NAMALWA (cell line): Measurements from ENCODE around the gene GALNTL6.
"Not testable (repeated sequence)": the region's sequence is repeated elsewhere in the genome, so short reads cannot be mapped to it uniquely, and the experiment has no call there.

Source experiments
- DNase-seq: peaks from one replicate; pipeline ENCODE4 v3.0.0-alpha.2; 2015; ENCODE audit warnings: low spot score

GALNTL6 gene

GRCh38 chr4:172393220-172393619 is 580.0 kb downstream of the GALNTL6 start:
- DNase-seq, result no peak

GRCh38 chr4:172404676-172405075 is 591.5 kb downstream of the GALNTL6 start:
- no peak for DNase-seq

GRCh38 chr4:172410363-172410762 is 597.2 kb downstream of the GALNTL6 start:
- no peak for DNase-seq

- DNase-seq, result no peak
These were observed 597.9 kb downstream of the GALNTL6 start for GRCh38 chr4:172411149-172411548.

- DNase-seq, result no peak
These were observed 599.8 kb downstream of the GALNTL6 start for GRCh38 chr4:172412851-172413580.

GRCh38 chr4:172428979-172429378 is 615.8 kb downstream of the GALNTL6 start:
- DNase-seq, result not testable (repeated sequence)

DNA sequence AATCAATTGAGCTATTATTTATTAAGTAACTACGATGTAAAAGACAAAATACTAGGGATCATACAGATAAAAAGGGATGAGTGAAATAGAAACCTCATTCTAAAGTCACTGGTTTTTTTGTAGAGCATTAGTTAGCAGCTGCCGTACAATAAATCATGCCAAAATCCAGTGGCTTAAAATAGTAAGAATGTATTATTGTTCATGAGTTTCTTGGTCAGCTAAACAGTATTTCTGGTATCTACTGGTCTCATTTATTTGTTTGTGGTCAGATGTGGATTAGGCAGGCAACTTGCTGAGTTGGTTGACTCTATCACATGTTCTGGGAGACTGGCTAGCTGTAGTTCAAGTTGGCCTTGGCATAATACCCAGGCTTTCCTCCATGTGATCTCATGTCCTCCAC is 667.3 kb downstream of the GALNTL6 start:
- no peak for DNase-seq

- DNase-seq, result no peak
These were observed 668.8 kb downstream of the GALNTL6 start for GRCh38 chr4:172481802-172482508.

GRCh38 chr4:172485007-172485406 is 671.8 kb downstream of the GALNTL6 start:
- DNase-seq, result no peak

DNA sequence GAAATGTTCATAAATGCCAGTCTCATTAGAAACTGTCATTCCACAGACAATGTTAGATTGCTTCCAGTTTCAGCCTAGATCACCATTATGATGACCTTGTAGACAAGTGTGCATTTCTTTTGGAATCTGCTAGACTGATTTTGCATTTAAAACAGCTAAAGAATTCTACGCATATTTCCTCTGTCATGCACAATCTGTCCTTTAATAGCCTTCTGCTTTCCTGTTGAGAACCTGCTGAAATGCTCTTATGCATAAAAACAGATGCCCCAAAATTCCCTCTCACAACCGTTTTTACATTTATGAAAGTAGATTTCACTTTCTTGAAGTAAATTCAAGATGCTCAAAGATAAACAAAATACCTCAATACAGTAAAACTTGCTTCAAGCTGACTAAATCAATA is 673.3 kb downstream of the GALNTL6 start:
- DNase-seq, result no peak

GRCh38 chr4:172489861-172490260 is 676.7 kb downstream of the GALNTL6 start:
- DNase-seq, result no peak

DNA sequence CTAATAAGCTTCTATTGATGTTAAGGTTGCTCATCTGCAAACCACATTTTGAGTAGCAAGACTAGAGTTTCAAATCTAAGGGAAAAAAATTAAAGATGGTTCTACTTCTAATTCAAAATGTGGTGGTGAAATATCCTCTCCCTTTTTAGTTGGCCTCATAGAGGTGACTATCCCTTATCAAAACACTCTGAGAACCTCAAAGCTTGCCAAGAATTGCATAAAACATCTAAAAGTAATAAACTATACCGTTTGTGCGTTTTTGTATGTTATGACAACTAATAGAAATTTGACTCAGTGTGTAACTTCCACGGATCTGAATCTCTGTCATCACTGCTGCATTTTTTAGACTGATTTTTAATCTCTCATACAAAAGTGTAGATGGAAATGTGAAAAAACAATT is 682.6 kb downstream of the GALNTL6 start:
- DNase-seq, result no peak

DNA sequence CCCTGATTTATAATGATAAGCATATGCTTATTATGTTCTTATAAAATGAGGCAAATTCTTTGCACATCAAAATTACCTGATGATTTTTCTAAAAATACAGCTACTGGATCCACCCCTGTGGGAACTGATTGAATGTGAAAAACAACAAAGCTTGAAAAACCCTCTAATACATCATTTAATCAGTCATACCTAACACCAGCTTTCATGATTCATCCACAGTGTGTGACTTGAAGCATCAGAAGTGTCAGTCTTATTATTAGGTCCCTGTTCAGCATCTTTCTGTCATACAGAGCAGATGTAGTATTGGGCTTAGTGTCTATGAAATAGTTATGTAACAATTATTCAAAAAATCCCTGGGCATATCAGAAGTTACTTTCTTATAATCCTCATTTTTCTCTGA is 684.1 kb downstream of the GALNTL6 start:
- no peak for DNase-seq

DNA sequence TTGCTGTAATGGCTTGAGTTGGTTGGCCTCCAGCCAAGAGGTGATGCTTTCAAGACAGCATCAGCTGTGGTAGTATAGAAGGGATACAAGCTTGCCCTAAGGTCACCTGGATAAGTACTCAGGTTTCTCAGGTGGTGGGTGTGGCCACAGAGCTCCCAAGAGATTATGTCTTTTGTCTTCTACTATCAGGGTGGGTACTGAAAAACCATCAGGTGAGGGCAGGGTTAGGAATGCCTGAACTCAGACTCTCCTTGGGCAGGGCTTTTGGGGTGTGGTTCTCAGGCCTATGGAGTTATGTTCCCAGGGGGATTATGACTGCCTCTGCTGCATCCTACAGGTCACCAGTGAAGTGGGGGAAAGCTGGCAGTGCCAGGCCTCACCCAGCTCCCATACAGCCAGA is 700.8 kb downstream of the GALNTL6 start:
- DNase-seq, result no peak

DNA sequence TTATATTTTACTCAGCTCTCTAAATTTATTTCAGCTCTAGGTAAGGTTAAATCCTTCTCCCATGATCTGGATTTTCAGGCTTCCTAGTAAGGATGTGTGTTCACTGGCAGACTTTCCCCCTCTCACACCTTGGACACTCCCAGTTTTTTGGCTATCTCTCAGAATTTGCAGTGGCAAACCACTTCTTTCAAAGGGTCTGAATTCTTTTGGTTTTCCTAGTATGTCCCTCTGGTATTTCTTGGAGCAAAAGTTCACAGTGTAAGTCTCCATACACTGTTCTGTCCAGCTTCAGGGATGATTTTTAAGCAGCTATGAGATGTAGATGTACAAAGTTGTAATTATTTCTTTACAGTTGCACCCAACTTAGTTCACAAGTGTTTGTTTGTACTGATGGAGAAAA is 701.6 kb downstream of the GALNTL6 start:
- DNase-seq, result no peak

GRCh38 chr4:172515266-172515879 is 702.2 kb downstream of the GALNTL6 start:
- no peak for DNase-seq

DNA sequence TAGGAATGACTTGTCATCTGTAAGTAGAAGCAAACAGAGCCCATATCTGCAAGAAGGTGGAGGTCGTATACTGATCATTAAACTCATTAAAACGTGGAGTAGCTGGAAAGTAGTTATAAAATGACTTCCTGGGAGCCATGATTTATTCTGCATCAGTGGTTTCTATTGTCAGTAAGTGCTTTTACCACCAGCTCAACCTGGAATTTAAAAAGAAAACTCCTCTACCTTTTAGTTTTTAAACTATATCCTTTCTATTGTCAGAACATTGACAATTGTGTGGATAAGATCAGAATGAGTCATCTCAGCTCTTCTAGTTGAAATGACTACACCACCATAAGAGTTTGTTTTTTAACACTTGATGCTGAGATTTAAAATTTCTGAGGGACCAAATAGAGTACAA is 704.2 kb downstream of the GALNTL6 start:
- no peak for DNase-seq

DNA sequence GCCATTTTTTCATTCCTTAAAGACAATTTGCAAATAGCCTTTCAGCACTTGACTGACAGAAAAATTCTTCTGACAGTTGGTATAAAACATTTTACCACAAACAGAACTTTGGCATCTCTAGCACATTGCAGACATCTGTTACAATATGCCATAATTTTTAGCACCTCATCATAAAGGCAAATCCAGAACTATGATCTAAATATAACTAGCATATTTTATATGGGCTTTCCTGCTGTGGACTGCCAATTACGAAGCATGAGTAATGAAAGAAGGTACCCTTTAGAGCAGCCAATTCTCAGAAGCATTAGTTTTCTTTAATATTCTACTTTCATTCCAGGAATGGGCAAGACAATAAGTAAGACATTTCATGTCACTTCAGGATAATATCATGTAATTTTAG is 708.0 kb downstream of the GALNTL6 start:
- no peak for DNase-seq

DNA sequence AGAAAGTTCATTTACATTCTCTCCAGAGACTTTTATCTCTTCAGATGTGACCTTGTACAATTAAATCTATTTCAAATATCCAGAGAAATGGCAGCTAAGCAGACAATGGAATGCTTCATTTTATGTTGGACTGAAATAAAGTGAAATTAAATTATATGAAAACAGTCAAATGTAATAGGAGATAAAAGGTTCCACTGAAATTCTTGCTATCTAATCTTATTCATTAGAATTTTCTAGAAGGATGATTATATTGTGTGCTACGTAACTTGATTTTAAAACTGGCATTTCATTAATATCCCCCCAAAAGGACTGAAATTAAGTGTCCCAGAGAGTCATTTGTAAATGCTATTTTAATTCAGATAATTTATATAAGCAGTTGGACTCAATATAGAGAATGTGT is 708.5 kb downstream of the GALNTL6 start:
- DNase-seq, result no peak

- DNase-seq, result no peak
These were observed 730.0 kb downstream of the GALNTL6 start for GRCh38 chr4:172543249-172543648.

DNA sequence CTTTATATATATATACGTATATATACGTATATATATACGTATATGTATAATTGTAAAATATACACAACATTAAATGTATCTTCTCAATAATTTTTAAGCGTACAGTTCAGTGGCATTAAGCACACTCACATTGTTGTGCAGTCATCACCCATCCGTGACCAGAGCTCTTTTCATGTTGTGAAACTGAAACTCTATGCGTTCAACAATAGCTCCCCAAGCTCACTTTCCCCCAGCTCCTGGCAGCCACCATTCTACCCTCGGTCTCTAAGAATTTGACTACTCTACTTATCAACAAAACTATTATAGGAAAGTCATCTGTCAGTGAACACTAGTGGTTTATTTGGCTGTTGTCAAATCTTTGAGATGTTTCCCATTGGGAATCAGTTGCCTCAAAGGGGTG is 733.6 kb downstream of the GALNTL6 start:
- peak; percentile 28 for DNase-seq

DNA sequence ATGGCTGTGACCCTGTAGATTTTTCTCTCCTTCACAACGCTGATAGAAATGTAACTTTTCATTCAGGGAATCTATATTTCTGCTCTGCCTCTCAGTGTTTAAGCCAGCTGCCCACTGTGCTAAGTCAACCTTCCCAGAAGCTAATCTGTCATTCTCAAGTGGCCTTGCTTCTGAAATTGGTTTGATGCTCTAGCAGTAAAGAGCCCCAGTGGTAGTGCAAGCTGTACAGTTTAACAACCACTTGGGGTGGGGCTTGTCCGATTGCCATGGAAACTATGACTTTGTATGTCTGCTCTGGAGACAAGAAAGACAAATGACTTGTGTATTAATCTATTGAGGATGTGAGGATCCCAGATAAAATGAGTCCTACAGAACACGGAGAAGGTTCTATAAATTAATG is 734.5 kb downstream of the GALNTL6 start:
- no peak for DNase-seq

DNA sequence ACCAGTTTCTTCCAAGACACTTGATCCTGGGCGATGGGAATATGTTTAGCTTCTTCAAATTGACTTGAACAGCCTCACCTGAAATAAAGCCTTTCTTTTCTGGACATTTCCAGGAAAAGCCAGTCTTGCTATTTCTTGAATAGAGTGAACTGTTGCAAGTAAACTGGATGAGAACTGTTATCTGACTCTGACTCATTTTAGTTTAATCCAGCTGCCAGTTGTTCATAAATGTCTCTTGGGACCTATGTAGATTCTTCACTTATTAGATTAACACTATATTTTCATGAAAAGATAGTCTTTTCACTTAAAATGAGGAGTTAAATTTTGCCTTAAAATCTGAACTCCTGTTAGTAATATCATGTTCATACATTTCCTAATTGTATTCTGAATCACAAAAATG is 740.0 kb downstream of the GALNTL6 start:
- DNase-seq, result no peak
